SK-N-SH treated with all-trans-retinoic acid at 6 μM for 48 hours (cell line): ENCODE results near the gene FRMD5.
A peak's percentile ranks its signal among the peaks of the same experiment; 100 is the strongest.

Experiments used
- ATAC-seq: fragments of 200-7000 bp; cut with Tn5 transposase; 3 replicates; pipeline ENCODE4 v1.9.1; 2020; ENCODE audit warnings: mild to moderate bottlenecking, moderate library complexity
- ARNTL ChIP-seq: fragments of 450-650 bp; formaldehyde crosslinking; IDR thresholded peaks from 2 replicates; pipeline ENCODE4 v1.5.0; 2020; ENCODE audit warnings: low read depth, mild to moderate bottlenecking, moderate library complexity, borderline replicate concordance
- BACH2 ChIP-seq: fragments of 250-450 bp; sonication (Bioruptor Pico); IDR thresholded peaks from 2 replicates; pipeline ENCODE4 v1.9.0; 2021; ENCODE audit warnings: mild to moderate bottlenecking, borderline replicate concordance
- CREB5 ChIP-seq: fragments of 250-450 bp; sonication (Bioruptor Pico); IDR thresholded peaks from 2 replicates; pipeline ENCODE4 v1.5.1; 2020; ENCODE audit warnings: low read depth, mild to moderate bottlenecking, moderate library complexity
- CSDC2 ChIP-seq: fragments of 250-450 bp; sonication (Bioruptor Pico); IDR thresholded peaks from 2 replicates; pipeline ENCODE4 v1.5.0; 2020; ENCODE audit warnings: mild to moderate bottlenecking, moderate library complexity
- ESRRG ChIP-seq: fragments of 250-450 bp; sonication (Bioruptor Pico); IDR thresholded peaks from 2 replicates; pipeline ENCODE4 v1.6.1; 2021; ENCODE audit warnings: mild to moderate bottlenecking
- GLIS3 ChIP-seq: fragments of 250-450 bp; sonication (Bioruptor Pico); IDR thresholded peaks from 2 replicates; pipeline ENCODE4 v1.5.0; 2020; ENCODE audit warnings: mild to moderate bottlenecking, moderate library complexity
- ISL1 ChIP-seq: fragments of 250-450 bp; sonication (Bioruptor Pico); IDR thresholded peaks from 2 replicates; pipeline ENCODE4 v2.1.2; 2022; ENCODE audit warnings: mild to moderate bottlenecking, moderate library complexity
- OSR1 ChIP-seq: fragments of 250-450 bp; sonication (Bioruptor Pico); IDR thresholded peaks from 2 replicates; pipeline ENCODE4 v1.8.0; 2022; ENCODE audit warnings: moderate library complexity, mild to moderate bottlenecking, inconsistent platforms
- RARB ChIP-seq: fragments of 250-450 bp; sonication (Bioruptor Pico); IDR thresholded peaks from 2 replicates; pipeline ENCODE4 v1.8.0; 2021; ENCODE audit warnings: mild to moderate bottlenecking, moderate library complexity
- TCF4 ChIP-seq: fragments of 250-450 bp; sonication (Bioruptor Pico); IDR thresholded peaks from 2 replicates; pipeline ENCODE4 v1.8.0; 2021; ENCODE audit warnings: mild to moderate bottlenecking, moderate library complexity, borderline replicate concordance
- ZC3H10 ChIP-seq: fragments of 250-450 bp; sonication (Bioruptor Pico); IDR thresholded peaks from 2 replicates; pipeline ENCODE4 v1.5.1; 2021; ENCODE audit warnings: mild to moderate bottlenecking, moderate library complexity
- ZFP30 ChIP-seq: fragments of 450-650 bp; formaldehyde crosslinking; IDR thresholded peaks from 2 replicates; pipeline ENCODE4 v1.5.0; 2022; ENCODE audit warnings: mild to moderate bottlenecking, moderate library complexity
- ZNF565 ChIP-seq: fragments of 450-650 bp; formaldehyde crosslinking; conservative IDR thresholded peaks from 2 replicates; pipeline ENCODE4 v1.5.0; 2020; ENCODE audit warnings: low read depth, mild to moderate bottlenecking, moderate library complexity
- ZNF8 ChIP-seq: fragments of 450-650 bp; formaldehyde crosslinking; IDR thresholded peaks from 2 replicates; pipeline ENCODE4 v1.5.0; 2020; ENCODE audit warnings: mild to moderate bottlenecking, moderate library complexity
- TF ChIP-seq, protein P1 (sequence below): fragments of 250-450 bp; sonication (Bioruptor Pico); IDR thresholded peaks from 2 replicates; pipeline ENCODE4 v1.5.0; 2020; ENCODE audit warnings: mild to moderate bottlenecking, moderate library complexity
- TF ChIP-seq, protein P2 (sequence below): fragments of 250-450 bp; sonication (Bioruptor Pico); IDR thresholded peaks from 2 replicates; pipeline ENCODE4 v1.8.0; 2020; ENCODE audit warnings: mild to moderate bottlenecking, moderate library complexity, borderline replicate concordance
- TF ChIP-seq, protein P3 (sequence below): fragments of 250-450 bp; sonication (Bioruptor Pico); IDR thresholded peaks from 2 replicates; pipeline ENCODE4 v1.8.0; 2021; ENCODE audit warnings: low read depth, mild to moderate bottlenecking, moderate library complexity, borderline replicate concordance

Gene FRMD5

DNA sequence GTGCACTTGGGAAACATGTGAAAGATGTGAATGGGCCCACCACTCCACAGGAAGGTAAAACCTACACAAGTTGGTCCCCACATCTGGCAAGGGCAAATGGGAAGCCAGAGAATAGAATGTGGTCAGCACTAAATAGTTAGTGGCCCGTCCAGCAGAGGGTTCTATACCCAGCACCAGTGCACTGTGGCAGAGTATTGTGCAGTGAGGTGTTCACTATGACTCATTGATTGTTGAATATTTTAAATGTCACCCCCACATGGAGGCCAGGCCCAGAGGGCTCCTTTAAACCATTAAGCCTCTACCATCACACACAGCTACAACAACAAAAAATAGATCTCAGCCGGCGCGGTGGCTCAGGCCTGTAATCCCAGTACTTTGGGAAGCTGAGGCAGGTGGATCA lies 11.7 kb downstream of the FRMD5 start (continued):
- TF ChIP-seq, protein P1, sequence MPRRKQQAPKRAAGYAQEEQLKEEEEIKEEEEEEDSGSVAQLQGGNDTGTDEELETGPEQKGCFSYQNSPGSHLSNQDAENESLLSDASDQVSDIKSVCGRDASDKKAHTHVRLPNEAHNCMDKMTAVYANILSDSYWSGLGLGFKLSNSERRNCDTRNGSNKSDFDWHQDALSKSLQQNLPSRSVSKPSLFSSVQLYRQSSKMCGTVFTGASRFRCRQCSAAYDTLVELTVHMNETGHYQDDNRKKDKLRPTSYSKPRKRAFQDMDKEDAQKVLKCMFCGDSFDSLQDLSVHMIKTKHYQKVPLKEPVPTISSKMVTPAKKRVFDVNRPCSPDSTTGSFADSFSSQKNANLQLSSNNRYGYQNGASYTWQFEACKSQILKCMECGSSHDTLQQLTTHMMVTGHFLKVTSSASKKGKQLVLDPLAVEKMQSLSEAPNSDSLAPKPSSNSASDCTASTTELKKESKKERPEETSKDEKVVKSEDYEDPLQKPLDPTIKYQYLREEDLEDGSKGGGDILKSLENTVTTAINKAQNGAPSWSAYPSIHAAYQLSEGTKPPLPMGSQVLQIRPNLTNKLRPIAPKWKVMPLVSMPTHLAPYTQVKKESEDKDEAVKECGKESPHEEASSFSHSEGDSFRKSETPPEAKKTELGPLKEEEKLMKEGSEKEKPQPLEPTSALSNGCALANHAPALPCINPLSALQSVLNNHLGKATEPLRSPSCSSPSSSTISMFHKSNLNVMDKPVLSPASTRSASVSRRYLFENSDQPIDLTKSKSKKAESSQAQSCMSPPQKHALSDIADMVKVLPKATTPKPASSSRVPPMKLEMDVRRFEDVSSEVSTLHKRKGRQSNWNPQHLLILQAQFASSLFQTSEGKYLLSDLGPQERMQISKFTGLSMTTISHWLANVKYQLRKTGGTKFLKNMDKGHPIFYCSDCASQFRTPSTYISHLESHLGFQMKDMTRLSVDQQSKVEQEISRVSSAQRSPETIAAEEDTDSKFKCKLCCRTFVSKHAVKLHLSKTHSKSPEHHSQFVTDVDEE (CRISPR knock-in tag) = no peak
- TF ChIP-seq CSDC2 (CRISPR knock-in tag) (no peak), ESRRG (no peak), ZFP30 (no peak)

GRCh38 chr15:44181410-44181809 lies 13.7 kb downstream of the FRMD5 start:
- ATAC-seq = no peak
- TF ChIP-seq ZNF565 (CRISPR knock-in tag) (no peak), GLIS3 (CRISPR knock-in tag) (no peak), ISL1 (CRISPR knock-in tag) (no peak), ZC3H10 (CRISPR knock-in tag) (no peak), ARNTL (CRISPR knock-in tag) (no peak), CSDC2 (CRISPR knock-in tag) (no peak), TCF4 (CRISPR knock-in tag) (no peak), RARB (CRISPR knock-in tag) (no peak)
- TF ChIP-seq, protein P1 (CRISPR knock-in tag) = no peak
- TF ChIP-seq, protein P2, sequence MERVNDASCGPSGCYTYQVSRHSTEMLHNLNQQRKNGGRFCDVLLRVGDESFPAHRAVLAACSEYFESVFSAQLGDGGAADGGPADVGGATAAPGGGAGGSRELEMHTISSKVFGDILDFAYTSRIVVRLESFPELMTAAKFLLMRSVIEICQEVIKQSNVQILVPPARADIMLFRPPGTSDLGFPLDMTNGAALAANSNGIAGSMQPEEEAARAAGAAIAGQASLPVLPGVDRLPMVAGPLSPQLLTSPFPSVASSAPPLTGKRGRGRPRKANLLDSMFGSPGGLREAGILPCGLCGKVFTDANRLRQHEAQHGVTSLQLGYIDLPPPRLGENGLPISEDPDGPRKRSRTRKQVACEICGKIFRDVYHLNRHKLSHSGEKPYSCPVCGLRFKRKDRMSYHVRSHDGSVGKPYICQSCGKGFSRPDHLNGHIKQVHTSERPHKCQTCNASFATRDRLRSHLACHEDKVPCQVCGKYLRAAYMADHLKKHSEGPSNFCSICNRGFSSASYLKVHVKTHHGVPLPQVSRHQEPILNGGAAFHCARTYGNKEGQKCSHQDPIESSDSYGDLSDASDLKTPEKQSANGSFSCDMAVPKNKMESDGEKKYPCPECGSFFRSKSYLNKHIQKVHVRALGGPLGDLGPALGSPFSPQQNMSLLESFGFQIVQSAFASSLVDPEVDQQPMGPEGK = no peak

DNA sequence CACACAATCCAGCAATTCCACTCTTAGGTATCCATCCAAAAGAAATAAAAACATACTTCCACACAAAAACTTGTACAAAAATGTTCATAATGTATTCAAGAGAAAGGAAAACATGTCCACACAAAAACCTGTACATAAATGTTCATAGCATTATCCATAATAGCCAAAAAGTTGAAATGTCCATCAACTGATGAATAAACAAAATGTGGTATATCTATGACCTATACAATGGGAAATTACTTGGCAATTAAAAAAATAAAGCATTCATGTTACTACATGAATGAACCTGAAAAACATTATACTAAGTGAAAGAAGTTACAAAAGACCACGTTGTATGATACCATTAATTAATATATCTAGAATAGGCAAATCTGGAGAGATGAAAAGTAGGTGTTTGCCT lies 17.9 kb downstream of the FRMD5 start:
- TF ChIP-seq BACH2 (CRISPR knock-in tag) (no peak), ARNTL (CRISPR knock-in tag) (no peak), CREB5 (no peak), ZNF8 (CRISPR knock-in tag) (peak; percentile 61; the same call in 1 of the 2 replicates)
- ATAC-seq = no peak

- TF ChIP-seq CSDC2 (CRISPR knock-in tag) (no peak), GLIS3 (CRISPR knock-in tag) (no peak), OSR1 (no peak), BACH2 (CRISPR knock-in tag) (no peak), ISL1 (CRISPR knock-in tag) (no peak)
- TF ChIP-seq, protein P3, sequence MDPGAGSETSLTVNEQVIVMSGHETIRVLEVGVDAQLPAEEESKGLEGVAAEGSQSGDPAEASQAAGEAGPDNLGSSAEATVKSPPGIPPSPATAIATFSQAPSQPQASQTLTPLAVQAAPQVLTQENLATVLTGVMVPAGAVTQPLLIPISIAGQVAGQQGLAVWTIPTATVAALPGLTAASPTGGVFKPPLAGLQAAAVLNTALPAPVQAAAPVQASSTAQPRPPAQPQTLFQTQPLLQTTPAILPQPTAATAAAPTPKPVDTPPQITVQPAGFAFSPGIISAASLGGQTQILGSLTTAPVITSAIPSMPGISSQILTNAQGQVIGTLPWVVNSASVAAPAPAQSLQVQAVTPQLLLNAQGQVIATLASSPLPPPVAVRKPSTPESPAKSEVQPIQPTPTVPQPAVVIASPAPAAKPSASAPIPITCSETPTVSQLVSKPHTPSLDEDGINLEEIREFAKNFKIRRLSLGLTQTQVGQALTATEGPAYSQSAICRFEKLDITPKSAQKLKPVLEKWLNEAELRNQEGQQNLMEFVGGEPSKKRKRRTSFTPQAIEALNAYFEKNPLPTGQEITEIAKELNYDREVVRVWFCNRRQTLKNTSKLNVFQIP (CRISPR knock-in tag) = no peak
- no peak for ATAC-seq
These were observed 21.3 kb downstream of the FRMD5 start for GRCh38 chr15:44173813-44174212.
